Lower leg skin (tissue), 4 donors: ENCODE data around the gene FUT9. TPM values are rescaled to one million over a fixed set of nuclear protein-coding genes. Genes with fewer than 3 reads are reported as not detected.

Experiments
- DNase-seq, 2 donors: peaks; one replicate each; pipeline ENCODE4 v3.0.0-alpha.2; 2019; ENCODE audit warnings: low spot score in 2 of 2
- H3K4me3 ChIP-seq: fragments of 200-600 bp; sonication (generic); 2 replicates; pipeline ENCODE4 v1.5.1; 2017; ENCODE audit warnings: mild to moderate bottlenecking, low read depth; ENCODE audit not compliant: poor library complexity, severe bottlenecking
- CTCF ChIP-seq, 3 donors: fragments of 450-650 bp; IDR thresholded peaks; one replicate each; pipeline ENCODE4 v1.5.1; 2016; ENCODE audit warnings: antibody characterized with exemption in 3 of 3, mild to moderate bottlenecking in 3 of 3, moderate library complexity in 2 of 3
- POLR2A ChIP-seq, 2 donors: fragments of 450-650 bp; IDR thresholded peaks; one replicate each; pipeline ENCODE4 v1.6.1; 2016 to 2017; ENCODE audit warnings: antibody characterized with exemption in 2 of 2, mild to moderate bottlenecking in 1 of 2, moderate library complexity in 1 of 2
- WGBS, 2 donors: methylation state at CpG; one replicate each; pipeline ENCODE4 v1.1.5; 2018; 5-methylcytosine and 5-hydroxymethylcytosine counted together
- intact Hi-C: fragments of 100-400 bp; cut with DNase I; formaldehyde crosslinking; loops from one replicate; pipeline ENCODE4 v1.15.0; 2023; ENCODE audit warnings: low total_unique reads
- total RNA-seq, 4 donors: library from RNA; depleted of rRNA; stranded (reverse); fragments of >200 nt; gene quantifications; one replicate each; pipeline ENCODE4 v1.1.0, GENCODE V29; 2016

FUT9 gene
- total RNA-seq, 4 donors from 2014 or later, result 0.04 to 0.59 (median 0.19) TPM

GRCh38 chr6:96124778-96125177 is 109.0 kb downstream of the FUT9 start:
- DNase-seq, result no peak
- intact Hi-C loops, result no loop called here
- no peak overlapping the region for H3K4me3 ChIP-seq
- WGBS, 2 donors, result 54 to 62% methylated on average over 1 of the region's 1 CpG
- no peak for TF ChIP-seq POLR2A (IDR thresholded peaks at IDR 0.05)
- no peak for TF ChIP-seq CTCF (IDR thresholded peaks at IDR 0.05)

DNA sequence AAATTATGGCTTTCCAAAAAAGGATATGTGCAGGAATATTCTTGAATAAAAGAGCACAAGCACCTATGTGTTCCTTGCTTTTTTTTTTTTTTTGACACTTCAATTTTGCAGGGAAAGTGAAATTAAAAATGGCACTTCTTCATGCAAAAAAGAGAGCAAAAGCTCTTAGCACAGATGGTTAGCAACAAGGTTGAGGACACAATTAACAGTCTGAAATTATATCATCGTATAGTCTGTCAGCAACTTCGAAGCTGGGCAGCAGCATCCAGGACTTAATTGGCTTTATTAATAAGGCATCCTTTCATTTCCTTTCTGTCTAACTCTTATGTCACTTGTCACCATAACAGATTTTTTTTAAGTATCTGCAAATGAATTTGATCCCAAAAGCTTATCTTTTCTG is 122.6 kb downstream of the FUT9 start:
- no peak for DNase-seq
- no peak overlapping the region for H3K4me3 ChIP-seq
- 75 to 78% methylated on average over 2 of the region's 2 CpGs for WGBS, 2 donors
- TF ChIP-seq CTCF (IDR thresholded peaks at IDR 0.05) (no peak), POLR2A (IDR thresholded peaks at IDR 0.05) (no peak)
- intact Hi-C loops, result no loop called here

GRCh38 chr6:96142142-96142541 is 126.4 kb downstream of the FUT9 start:
- 67 to 81% methylated on average over 2 of the region's 2 CpGs for WGBS, 2 donors
- no peak for TF ChIP-seq CTCF (IDR thresholded peaks at IDR 0.05)
- no peak for TF ChIP-seq POLR2A (IDR thresholded peaks at IDR 0.05)
- no peak overlapping the region for H3K4me3 ChIP-seq
- no peak for DNase-seq
- intact Hi-C loops, result no loop called here

- H3K4me3 ChIP-seq, result no peak overlapping the region
- WGBS, 2 donors, result 82 to 87% methylated on average over 2 of the region's 2 CpGs
- intact Hi-C loops, result no loop called here
- no peak for DNase-seq
- TF ChIP-seq POLR2A (IDR thresholded peaks at IDR 0.05), result no peak
- TF ChIP-seq CTCF (IDR thresholded peaks at IDR 0.05), result no peak
These were observed 134.7 kb downstream of the FUT9 start for GRCh38 chr6:96150431-96150830.

DNA sequence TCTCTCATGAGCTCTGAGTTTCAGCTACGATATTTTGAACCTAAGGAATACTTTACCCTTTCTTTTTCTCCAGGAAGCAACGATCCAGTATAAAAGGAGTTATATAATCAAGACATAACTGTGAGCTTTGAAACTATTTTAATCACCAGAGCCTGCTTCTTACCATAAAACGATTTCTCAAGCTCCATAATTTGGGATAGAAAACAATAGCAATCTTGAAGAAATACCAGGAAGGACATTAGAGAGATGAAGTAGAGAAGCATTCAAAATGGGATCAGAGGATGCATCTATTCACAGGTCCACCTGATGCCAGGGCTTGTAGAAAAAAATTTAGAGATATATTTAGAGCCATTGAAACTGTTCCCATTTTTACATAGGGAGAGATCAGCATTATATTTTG is 135.9 kb downstream of the FUT9 start:
- WGBS, 2 donors, result 59% methylated on average over 3 of the region's 3 CpGs
- no peak for DNase-seq
- TF ChIP-seq CTCF (IDR thresholded peaks at IDR 0.05) (no peak), POLR2A (IDR thresholded peaks at IDR 0.05) (no peak)
- intact Hi-C loops, result no loop called here
- no peak overlapping the region for H3K4me3 ChIP-seq

GRCh38 chr6:96152114-96152708 is 136.4 kb downstream of the FUT9 start:
- no peak for TF ChIP-seq CTCF (IDR thresholded peaks at IDR 0.05)
- TF ChIP-seq POLR2A (IDR thresholded peaks at IDR 0.05), result no peak
- intact Hi-C loops, result no loop called here
- no peak for DNase-seq
- WGBS, 2 donors, result 79 to 82% methylated on average over 3 of the region's 3 CpGs
- no peak overlapping the region for H3K4me3 ChIP-seq
